Neuronal stem cell (in vitro differentiated cells): ENCODE measurements around the gene AKAP6.

Experiments used
- DNase-seq: peaks from one replicate; pipeline ENCODE4 v3.0.0-alpha.2; 2013; ENCODE audit warnings: low spot score
- H2AFZ ChIP-seq: one replicate; pipeline ENCODE4 v1.6.1; 2013; ENCODE audit warnings: mild to moderate bottlenecking, low read length, inconsistent platforms
- H2AK5ac ChIP-seq: 2 replicates; pipeline ENCODE4 v1.6.1; 2013; ENCODE audit warnings: low read depth, mild to moderate bottlenecking, inconsistent platforms, low read length, moderate library complexity, mixed read lengths
- H2BK120ac ChIP-seq: 2 replicates; pipeline ENCODE4 v1.6.1; 2013; ENCODE audit warnings: low read depth, mild to moderate bottlenecking, inconsistent platforms, low read length, moderate library complexity, mixed read lengths
- H2BK12ac ChIP-seq: one replicate; pipeline ENCODE4 v1.6.1; 2013; ENCODE audit warnings: low read length, inconsistent platforms
- H2BK15ac ChIP-seq: 2 replicates; pipeline ENCODE4 v1.6.1; 2013; ENCODE audit warnings: mild to moderate bottlenecking, low read length, inconsistent platforms, mixed read lengths
- H2BK5ac ChIP-seq: one replicate; pipeline ENCODE4 v1.6.1; 2013; ENCODE audit warnings: inconsistent platforms, mild to moderate bottlenecking, low read length, moderate library complexity
- H3K14ac ChIP-seq: one replicate; pipeline ENCODE4 v1.6.1; 2013; ENCODE audit warnings: low read length, inconsistent platforms
- H3K18ac ChIP-seq: 2 replicates; pipeline ENCODE4 v1.6.1; 2013; ENCODE audit warnings: low read length, inconsistent platforms
- H3K23ac ChIP-seq: 2 replicates; pipeline ENCODE4 v1.6.1; 2013; ENCODE audit warnings: low read depth, mild to moderate bottlenecking, mixed read lengths, low read length, inconsistent platforms; ENCODE audit not compliant: poor library complexity
- H3K27ac ChIP-seq: replicated peaks from 3 replicates; pipeline ENCODE4 v1.5.1; 2013; ENCODE audit warnings: low read length, inconsistent platforms
- H3K27me3 ChIP-seq, 3 experiments: 2 replicates each; pipeline ENCODE4 v1.6.1; 2013; ENCODE audit warnings: low read length in 3 of 3, mild to moderate bottlenecking in 2 of 3, inconsistent platforms in 1 of 3, low read depth in 1 of 3, mixed read lengths in 1 of 3, moderate library complexity in 1 of 3; ENCODE audit not compliant: control insufficient read depth in 3 of 3, insufficient read depth in 3 of 3
- H3K36me3 ChIP-seq, 2 donors: replicated peaks in 1 of 2; 2 replicates each; pipeline ENCODE4 v1.6.1; 2013; ENCODE audit warnings: low read length in 2 of 2; ENCODE audit not compliant: control insufficient read depth in 2 of 2, insufficient read depth in 2 of 2
- H3K4ac ChIP-seq: 2 replicates; pipeline ENCODE4 v1.6.1; 2013; ENCODE audit warnings: inconsistent platforms, mild to moderate bottlenecking, low read length, moderate library complexity
- H3K4me1 ChIP-seq, 2 donors: 1 replicate in 1 of 2; 2 replicates in 1 of 2; pipeline ENCODE4 v1.6.1; 2013; ENCODE audit warnings: low read length in 2 of 2, low read depth in 1 of 2; ENCODE audit not compliant: control insufficient read depth in 2 of 2, insufficient read depth in 1 of 2
- H3K4me2 ChIP-seq: one replicate; pipeline ENCODE4 v1.6.1; 2013; ENCODE audit warnings: mild to moderate bottlenecking, low read length, inconsistent platforms; ENCODE audit not compliant: insufficient read depth, poor library complexity, severe bottlenecking
- H3K4me3 ChIP-seq, 2 donors: 2 replicates each; pipeline ENCODE4 v1.5.1; 2013; ENCODE audit warnings: low read length in 2 of 2, mild to moderate bottlenecking in 2 of 2, inconsistent platforms in 1 of 2, moderate library complexity in 1 of 2
- H3K79me1 ChIP-seq: one replicate; pipeline ENCODE4 v1.6.1; 2013; ENCODE audit warnings: low read depth, mild to moderate bottlenecking, inconsistent platforms, low read length, moderate library complexity
- H3K9ac ChIP-seq: one replicate; pipeline ENCODE4 v1.6.1; 2013; ENCODE audit warnings: mild to moderate bottlenecking, low read depth, low read length, inconsistent platforms; ENCODE audit not compliant: poor library complexity
- H3K9me3 ChIP-seq, 2 donors: replicated peaks in 1 of 2; 2 replicates each; pipeline versions ENCODE3 to v1.6.1; 2013; ENCODE audit warnings: low read length in 2 of 2, mild to moderate bottlenecking in 2 of 2, inconsistent platforms in 1 of 2, low read depth in 1 of 2, mixed read lengths in 1 of 2, moderate library complexity in 1 of 2; ENCODE audit not compliant: control insufficient read depth in 2 of 2, insufficient read depth in 1 of 2
- H4K8ac ChIP-seq: one replicate; pipeline ENCODE4 v1.6.1; 2013; ENCODE audit warnings: low read depth, mild to moderate bottlenecking, inconsistent platforms, low read length, moderate library complexity
- H4K91ac ChIP-seq: one replicate; pipeline ENCODE4 v1.6.1; 2013; ENCODE audit warnings: low read length, low read depth, mild to moderate bottlenecking, inconsistent platforms; ENCODE audit not compliant: poor library complexity
- WGBS, 2 donors: extraction: QIAGEN DNeasy Blood & Tissue Kit; methylation state at CpG; one replicate each; pipeline ENCODE4 v1.1.7; 2013; ENCODE audit warnings: missing lambda C conversion rate in 2 of 2, mixed read lengths in 1 of 2; ENCODE audit not compliant: insufficient read length in 2 of 2, insufficient replicate concordance in 1 of 2; ENCODE audit errors: extremely low coverage in 2 of 2; 5-methylcytosine and 5-hydroxymethylcytosine counted together

The AKAP6 gene

DNA sequence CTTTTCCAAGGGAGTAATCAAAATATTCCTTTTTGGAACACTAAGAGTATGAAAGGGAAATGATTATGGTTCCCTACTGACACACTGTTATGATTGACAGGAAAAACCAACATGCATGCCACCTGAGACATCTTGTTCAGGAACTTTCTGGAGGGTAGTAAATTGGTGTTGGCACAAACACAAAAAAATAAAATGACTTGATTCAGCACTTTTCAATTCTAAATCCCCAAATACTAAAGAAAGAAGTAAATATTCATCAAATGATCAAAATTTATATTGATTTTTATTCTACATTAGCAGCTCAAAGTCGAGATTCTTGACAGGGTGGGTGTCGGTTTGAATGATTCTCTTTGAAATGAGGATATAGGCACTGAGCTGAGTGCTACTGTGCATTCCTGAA is 338.2 kb downstream of the AKAP6 start:
- no peak overlapping the region for H2AK5ac ChIP-seq
- H3K9me3 ChIP-seq: peaks cover 0 to 2% of the 10 kb centered on the region in 2 donors
- H2AFZ ChIP-seq: no peak overlapping the region
- no peaks in the 10 kb centered on the region for H3K79me1 ChIP-seq
- H3K14ac ChIP-seq: no peak overlapping the region
- no peak overlapping the region for H3K23ac ChIP-seq
- H3K4me1 ChIP-seq: peaks cover 0 to 1% of the 10 kb centered on the region in 2 donors
- H2BK120ac ChIP-seq: no peak overlapping the region
- H4K8ac ChIP-seq: no peak overlapping the region
- H2BK5ac ChIP-seq: no peak overlapping the region
- H4K91ac ChIP-seq: no peak overlapping the region
- no peak overlapping the region for H3K4ac ChIP-seq
- H3K18ac ChIP-seq: no peak overlapping the region
- H2BK15ac ChIP-seq: no peak overlapping the region
- H3K4me2 ChIP-seq: no peak overlapping the region
- no peaks in the 10 kb centered on the region for H3K27me3 ChIP-seq
- DNase-seq: no peak
- H3K27ac ChIP-seq: no peak overlapping the region
- WGBS, 2 donors: no CpG with 5 or more reads among the region's 2 CpGs
- no peaks in the 10 kb centered on the region for H3K36me3 ChIP-seq
- H3K4me3 ChIP-seq: no peak overlapping the region
- no peak overlapping the region for H3K9ac ChIP-seq
- H2BK12ac ChIP-seq: no peak overlapping the region

DNA sequence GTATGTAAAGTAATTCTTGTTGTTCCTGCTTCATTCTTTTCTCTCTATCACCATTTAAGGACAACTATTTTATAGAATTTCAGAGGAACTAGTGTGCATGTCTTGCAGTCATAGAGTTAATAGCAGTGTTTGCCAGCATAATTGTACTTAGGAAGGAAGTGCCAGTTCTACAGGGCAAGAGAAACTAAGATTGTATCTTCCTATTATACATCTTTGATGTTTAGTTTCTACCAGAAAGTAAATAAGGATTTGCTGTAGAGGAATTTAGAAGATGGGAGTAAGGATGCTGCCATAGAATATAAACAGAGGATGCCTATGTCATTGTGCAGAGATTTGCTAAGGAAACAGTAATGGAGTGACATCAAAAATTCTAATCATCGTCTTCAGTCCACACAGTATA is 338.7 kb downstream of the AKAP6 start:
- no peak overlapping the region for H2BK5ac ChIP-seq

DNA sequence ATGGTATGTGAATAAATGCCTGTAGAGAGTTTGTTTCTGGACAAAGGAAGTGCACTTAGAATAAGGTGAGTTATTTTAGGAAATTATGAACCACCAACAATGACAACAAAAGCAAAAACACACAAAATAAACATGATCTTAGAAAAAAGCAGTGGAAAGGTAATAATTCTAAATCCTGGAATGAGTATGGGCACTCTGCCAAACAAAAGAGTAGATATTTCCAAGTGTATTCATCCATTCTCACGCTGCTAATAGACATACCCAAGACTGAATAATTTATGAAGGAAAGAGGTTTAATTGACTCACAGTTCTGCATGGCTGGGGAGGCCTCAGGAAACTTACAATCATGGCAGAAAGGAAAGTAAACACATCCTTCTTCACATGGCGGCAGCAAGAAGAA is 340.3 kb downstream of the AKAP6 start:
- Histone ChIP-seq H3K14ac (no peak overlapping the region), H3K18ac (no peak overlapping the region), H3K27ac (no peak overlapping the region), H4K8ac (no peak overlapping the region), H3K4ac (no peak overlapping the region), H3K23ac (no peak overlapping the region), H2BK5ac (no peak overlapping the region), H2BK15ac (no peak overlapping the region), H3K9ac (no peak overlapping the region), H4K91ac (no peak overlapping the region), H3K4me2 (no peak overlapping the region), H2BK120ac (no peak overlapping the region), H3K4me1 (no peaks in the 10 kb centered on the region), H3K4me3 (no peak overlapping the region), H3K27me3 (no peaks in the 10 kb centered on the region), H3K36me3 (no peaks in the 10 kb centered on the region), H3K9me3 (peaks cover 0 to 4% of the 10 kb centered on the region in 2 donors), H2AK5ac (no peak overlapping the region), H2AFZ (no peak overlapping the region), H3K79me1 (no peaks in the 10 kb centered on the region), H2BK12ac (no peak overlapping the region)
- WGBS, 2 donors: no CpG with 5 or more reads among the region's 2 CpGs
- DNase-seq: no peak

More for the DNA sequence above, 338.7 kb downstream of the AKAP6 start:
- H4K8ac ChIP-seq: no peak overlapping the region
- H3K4me1 ChIP-seq: no peaks in the 10 kb centered on the region
- no CpG with 5 or more reads among the region's 1 CpG for WGBS, 2 donors
- no peak overlapping the region for H3K14ac ChIP-seq
- H2BK12ac ChIP-seq: no peak overlapping the region
- no peaks in the 10 kb centered on the region for H3K79me1 ChIP-seq
- H2BK15ac ChIP-seq: no peak overlapping the region
- no peak overlapping the region for H2AK5ac ChIP-seq
- H4K91ac ChIP-seq: no peak overlapping the region
- H3K27ac ChIP-seq: no peak overlapping the region
- H2AFZ ChIP-seq: peak overlapping the region; percentile 30
- no peak overlapping the region for H3K4me2 ChIP-seq
- H3K9me3 ChIP-seq: peaks cover 0 to 4% of the 10 kb centered on the region in 2 donors
- H3K27me3 ChIP-seq: no peaks in the 10 kb centered on the region
- no peaks in the 10 kb centered on the region for H3K36me3 ChIP-seq
- no peak overlapping the region for H3K23ac ChIP-seq
- no peak overlapping the region for H3K9ac ChIP-seq
- no peak overlapping the region for H3K4ac ChIP-seq
- no peak overlapping the region for H2BK120ac ChIP-seq
- no peak overlapping the region for H3K18ac ChIP-seq
- no peak for DNase-seq
- no peak overlapping the region for H3K4me3 ChIP-seq

DNA sequence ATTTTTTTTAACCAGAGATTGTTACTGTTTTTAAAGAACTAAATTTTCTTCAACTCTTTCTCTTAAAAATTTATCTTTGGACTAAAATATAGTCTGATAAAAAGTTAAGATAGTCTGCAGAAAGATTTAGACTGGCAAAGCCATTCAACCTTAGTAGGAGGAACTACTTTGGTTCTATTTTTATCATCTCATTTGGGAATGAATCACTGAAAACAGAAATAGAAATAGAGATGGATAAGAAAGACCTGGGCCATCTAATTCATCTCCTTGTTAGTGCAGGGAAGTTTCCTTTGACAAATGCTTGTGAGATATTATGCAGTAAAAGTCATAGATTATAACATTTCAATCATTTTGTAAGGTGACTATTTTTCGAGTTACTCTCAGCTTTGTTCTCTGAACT is 346.3 kb downstream of the AKAP6 start:
- no peak overlapping the region for H2AFZ ChIP-seq
- H2AK5ac ChIP-seq: no peak overlapping the region
- H2BK15ac ChIP-seq: no peak overlapping the region
- H2BK120ac ChIP-seq: no peak overlapping the region
- H2BK5ac ChIP-seq: no peak overlapping the region
- H3K23ac ChIP-seq: no peak overlapping the region
- no peak overlapping the region for H2BK12ac ChIP-seq
- H3K27me3 ChIP-seq: no peaks in the 10 kb centered on the region
- H3K79me1 ChIP-seq: no peaks in the 10 kb centered on the region
- no peak overlapping the region for H3K27ac ChIP-seq
- no peak for DNase-seq
- no peaks in the 10 kb centered on the region for H3K36me3 ChIP-seq
- H3K9ac ChIP-seq: no peak overlapping the region
- no peak overlapping the region for H3K4ac ChIP-seq
- H4K91ac ChIP-seq: no peak overlapping the region
- H3K18ac ChIP-seq: no peak overlapping the region
- peaks cover 0 to 4% of the 10 kb centered on the region in 2 donors for H3K9me3 ChIP-seq
- H3K4me3 ChIP-seq: no peak overlapping the region
- no peak overlapping the region for H3K4me2 ChIP-seq
- H3K4me1 ChIP-seq: peaks cover 5 to 12% of the 10 kb centered on the region in 2 donors
- no peak overlapping the region for H4K8ac ChIP-seq
- H3K14ac ChIP-seq: no peak overlapping the region
- no CpG with 5 or more reads among the region's 1 CpG for WGBS, 2 donors
